HG03575 (cell line): ENCODE measurements around the gene SIX2.

ENCODE experiments used
- ATAC-seq: cut with Tn5 transposase; IDR thresholded peaks from one replicate; pipeline ENCODE4 v1.9.1; 2021; ENCODE audit not compliant: unreplicated experiment, insufficient number of reproducible peaks, low FRiP score; ENCODE audit errors: extremely low read depth

The SIX2 gene

GRCh38 chr2:44975571-44976450, 33.4 kb downstream of the SIX2 start:
- no peak for ATAC-seq

- ATAC-seq, result no peak
These were observed 35.1 kb downstream of the SIX2 start for GRCh38 chr2:44974064-44974715.

- ATAC-seq, result no peak
These were observed 36.3 kb downstream of the SIX2 start for GRCh38 chr2:44972771-44973535.

- ATAC-seq, result no peak
These were observed 38.3 kb downstream of the SIX2 start for GRCh38 chr2:44970846-44971450.

- ATAC-seq, result no peak
These were observed 39.3 kb downstream of the SIX2 start for GRCh38 chr2:44969936-44970335.

GRCh38 chr2:44967727-44968432, 41.4 kb downstream of the SIX2 start:
- ATAC-seq, result no peak

- ATAC-seq, result no peak
These were observed 42.2 kb downstream of the SIX2 start for GRCh38 chr2:44967056-44967455.

GRCh38 chr2:44965684-44966083, 43.6 kb downstream of the SIX2 start:
- no peak for ATAC-seq

- ATAC-seq, result no peak
These were observed 44.5 kb downstream of the SIX2 start for GRCh38 chr2:44964752-44965236.

- no peak for ATAC-seq
These were observed 47.0 kb downstream of the SIX2 start for GRCh38 chr2:44962176-44962695.

- ATAC-seq, result no peak
These were observed 48.4 kb downstream of the SIX2 start for GRCh38 chr2:44960871-44961270.

GRCh38 chr2:44959855-44960254, 49.4 kb downstream of the SIX2 start:
- ATAC-seq, result no peak

GRCh38 chr2:44957656-44958327, 51.5 kb downstream of the SIX2 start:
- no peak for ATAC-seq

- ATAC-seq, result no peak
These were observed 52.4 kb downstream of the SIX2 start for GRCh38 chr2:44956843-44957242.

- no peak for ATAC-seq
These were observed 53.5 kb downstream of the SIX2 start for GRCh38 chr2:44955593-44956392.
